ENCODE data around the gene PRRG2.
A peak's percentile ranks its signal among the peaks of the same experiment; 100 is the strongest.
"Not testable (repeated sequence)": the region's sequence is repeated elsewhere in the genome, so short reads cannot be mapped to it uniquely, and the experiment has no call there.

The PRRG2 gene

DNA sequence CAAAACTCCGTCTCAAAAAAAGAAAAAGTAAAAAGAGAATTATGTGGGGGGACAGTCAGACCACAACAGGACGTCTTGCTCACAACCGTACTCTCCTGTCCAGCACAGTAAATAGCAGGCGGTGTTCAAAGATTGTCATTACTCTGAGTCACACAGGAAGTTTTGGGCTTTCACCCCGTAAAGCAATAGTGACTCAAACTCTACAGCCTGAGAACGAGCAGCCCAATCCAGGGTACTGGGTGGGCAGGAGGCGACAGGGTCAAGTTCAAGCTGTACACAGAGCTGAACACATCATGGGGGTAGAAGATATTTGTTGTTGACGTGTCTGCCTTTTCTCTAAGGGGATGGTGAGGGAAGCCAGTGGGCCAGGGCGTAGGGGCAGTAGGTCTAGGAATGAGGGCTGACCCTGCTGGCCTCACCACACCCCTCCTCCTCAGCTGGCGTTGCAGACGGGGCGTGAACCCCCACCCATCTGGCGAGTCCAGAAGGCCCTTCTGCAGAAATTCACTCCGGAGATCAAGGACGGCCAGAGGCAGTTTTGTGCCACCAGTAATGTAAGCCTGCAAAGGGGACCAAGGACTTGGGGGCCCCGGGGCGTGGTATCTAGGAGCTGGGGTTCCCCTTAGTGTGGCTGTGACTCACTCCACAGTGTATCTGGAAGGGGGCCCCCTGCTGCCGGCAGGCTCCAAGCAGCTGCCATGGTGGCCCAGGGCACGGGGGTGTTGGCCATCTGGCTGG lies 33.1 kb downstream of the PRRG2 start:
- peak; percentile 68 for DNase-seq

DNA sequence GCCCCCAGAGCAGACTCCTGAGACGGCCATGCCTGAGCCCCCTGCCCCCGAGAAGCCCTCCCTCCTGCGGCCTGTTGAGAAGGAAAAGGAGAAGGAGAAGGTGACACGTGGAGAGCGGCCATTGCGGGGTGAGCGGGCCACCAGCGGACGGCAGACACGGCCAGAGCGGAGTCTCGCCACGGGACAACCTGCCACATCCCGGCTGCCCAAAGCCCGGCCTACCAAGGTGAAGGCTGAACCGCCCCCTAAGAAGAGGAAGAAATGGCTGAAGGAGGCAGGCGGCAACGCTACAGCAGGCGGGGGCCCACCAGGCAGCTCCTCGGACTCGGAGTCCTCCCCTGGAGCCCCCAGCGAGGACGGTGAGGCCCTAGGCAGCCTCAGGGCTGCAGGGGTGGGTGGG lies 34.7 kb downstream of the PRRG2 start:
- no peak for DNase-seq

DNA sequence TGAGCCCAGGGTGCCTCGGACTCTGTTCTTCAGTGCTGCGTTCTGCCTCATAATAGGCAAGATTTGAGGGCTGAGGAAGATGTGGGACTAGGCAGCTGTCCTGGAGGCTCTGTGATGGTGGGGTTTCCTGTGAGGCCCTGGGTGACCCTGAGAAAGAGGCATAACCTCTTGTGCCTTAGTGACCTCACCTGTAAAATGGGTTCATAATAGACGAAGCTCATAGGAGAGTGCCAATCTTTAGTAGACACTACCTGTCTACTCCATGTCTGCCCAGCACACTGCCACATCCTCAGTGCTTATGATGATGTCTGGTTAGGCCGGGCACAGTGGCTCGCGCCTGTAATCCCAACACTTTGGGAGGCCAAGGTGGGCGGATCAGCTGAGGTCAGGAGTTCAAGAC lies 35.4 kb downstream of the PRRG2 start:
- DNase-seq = no peak

DNA sequence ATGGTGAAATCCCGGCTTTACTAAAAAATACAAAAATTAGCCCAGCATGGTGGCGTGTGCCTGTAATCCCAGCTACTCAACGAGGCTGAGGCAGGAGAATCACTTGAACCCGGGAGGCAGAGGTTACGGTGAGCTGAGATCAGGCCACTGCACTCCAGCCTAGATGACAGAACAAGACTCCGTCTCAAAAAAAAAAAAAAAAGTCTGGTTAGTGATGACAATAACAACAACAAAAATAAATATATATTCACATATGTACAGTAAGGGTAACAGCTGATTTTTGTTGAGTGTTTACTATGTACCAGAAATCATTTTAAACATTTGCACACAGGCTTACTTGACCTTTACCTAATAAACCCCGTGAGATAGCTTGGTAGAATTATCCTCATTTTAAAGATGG lies 35.8 kb downstream of the PRRG2 start:
- DNase-seq = no peak

DNA sequence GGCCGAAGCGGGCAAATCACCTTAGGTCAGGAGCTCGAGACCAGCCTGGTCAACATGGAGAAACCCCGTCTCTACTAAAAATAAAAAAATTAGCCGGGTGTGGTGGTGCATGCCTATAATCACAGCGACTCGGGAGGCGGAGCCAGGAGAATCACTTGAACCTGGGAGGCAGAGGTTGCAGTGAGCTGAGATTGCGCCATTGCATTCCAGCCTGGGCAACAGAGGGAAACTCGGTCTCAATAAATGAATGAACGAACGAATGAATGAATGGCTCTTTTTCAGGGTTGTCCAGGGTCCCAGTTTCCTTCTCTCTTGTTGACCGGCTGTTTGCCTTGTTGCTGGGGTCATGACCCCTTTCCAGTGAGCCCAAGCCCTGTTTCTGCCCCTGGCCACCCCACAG lies 36.7 kb downstream of the PRRG2 start:
- not testable (repeated sequence) for DNase-seq

DNA sequence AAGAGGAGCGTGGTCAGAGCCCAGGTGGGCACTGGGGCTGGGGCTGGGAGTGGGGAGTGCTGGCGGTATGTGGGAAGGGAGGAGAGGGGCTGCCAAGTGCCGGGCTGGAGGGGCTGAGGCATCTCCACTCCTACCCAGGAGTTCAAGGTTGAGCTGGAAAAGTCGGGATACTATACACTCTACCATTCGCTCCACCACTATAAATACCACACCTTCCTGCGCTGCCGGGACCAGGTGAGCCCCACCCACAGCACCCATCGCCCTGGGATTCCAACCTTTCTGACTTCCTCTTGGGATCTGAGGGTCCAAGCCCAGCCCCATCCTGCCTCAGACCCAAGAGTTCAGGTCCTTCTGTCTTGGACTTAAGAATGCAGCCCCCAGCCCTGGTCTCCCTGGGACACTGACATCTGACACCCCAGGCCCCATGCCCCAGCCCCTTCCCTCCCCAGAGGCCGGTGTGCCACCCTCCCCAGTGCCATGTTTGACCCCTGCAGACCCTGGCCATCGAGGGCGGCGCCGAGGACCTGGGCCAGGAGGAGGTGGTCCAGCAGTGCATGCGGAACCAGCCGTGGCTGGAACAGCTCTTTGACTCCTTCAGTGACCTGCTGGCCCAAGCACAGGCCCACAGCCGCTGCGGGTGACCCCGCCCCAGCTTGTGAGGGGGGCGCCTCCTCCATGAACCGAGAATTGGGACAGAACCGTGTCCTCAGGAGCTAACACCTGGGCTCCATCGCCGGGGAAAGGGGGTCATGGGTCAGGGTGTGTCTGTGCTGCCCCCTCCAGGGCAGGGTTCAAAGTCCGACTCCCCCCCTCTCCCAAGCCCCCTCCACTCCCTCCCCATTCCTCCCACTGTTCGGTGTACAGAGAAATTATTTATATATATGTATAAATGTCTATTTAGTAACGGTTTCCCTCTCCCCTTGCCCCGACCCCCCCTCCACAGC lies 44.1 kb downstream of the PRRG2 start:
- no peak for DNase-seq

DNA sequence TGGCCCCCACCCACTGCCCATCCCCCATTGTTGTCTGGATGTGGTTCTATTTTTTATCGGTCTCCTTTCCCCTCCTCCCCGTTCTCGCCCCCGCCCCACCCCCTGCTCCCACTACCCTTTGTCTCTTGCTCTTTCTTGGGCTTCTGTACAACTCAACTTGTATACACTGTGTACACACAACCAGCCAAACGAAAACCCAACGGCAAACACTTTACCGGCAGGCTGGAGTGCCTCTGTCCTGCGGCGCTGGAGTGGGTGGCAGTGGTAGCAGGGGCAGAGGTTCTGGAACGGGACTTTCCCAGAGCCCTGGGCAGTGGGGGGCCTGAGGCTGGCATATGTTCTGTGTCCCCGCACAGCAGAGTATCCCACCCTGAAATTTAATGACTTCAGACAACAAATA lies 45.1 kb downstream of the PRRG2 start:
- DNase-seq = no peak

DNA sequence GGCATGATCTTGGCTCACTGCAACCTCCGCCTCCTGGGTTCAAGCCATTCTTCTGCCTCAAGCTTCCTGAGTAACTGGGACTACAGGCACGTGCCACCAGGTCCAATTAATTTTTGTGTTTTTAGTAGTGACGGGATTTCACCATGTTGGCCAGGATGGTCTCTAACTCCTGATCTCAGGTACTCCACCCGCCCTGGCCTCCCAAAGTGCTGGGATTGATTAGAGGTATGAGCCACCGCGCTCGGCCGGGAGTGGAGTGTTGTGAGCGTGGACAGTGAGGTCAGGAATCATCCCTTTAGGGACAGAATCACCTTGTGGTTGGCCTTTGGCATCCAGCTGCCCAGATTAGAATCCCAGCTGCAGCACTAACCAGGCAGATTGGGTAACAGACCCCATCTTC lies 48.5 kb downstream of the PRRG2 start:
- DNase-seq = no peak

DNA sequence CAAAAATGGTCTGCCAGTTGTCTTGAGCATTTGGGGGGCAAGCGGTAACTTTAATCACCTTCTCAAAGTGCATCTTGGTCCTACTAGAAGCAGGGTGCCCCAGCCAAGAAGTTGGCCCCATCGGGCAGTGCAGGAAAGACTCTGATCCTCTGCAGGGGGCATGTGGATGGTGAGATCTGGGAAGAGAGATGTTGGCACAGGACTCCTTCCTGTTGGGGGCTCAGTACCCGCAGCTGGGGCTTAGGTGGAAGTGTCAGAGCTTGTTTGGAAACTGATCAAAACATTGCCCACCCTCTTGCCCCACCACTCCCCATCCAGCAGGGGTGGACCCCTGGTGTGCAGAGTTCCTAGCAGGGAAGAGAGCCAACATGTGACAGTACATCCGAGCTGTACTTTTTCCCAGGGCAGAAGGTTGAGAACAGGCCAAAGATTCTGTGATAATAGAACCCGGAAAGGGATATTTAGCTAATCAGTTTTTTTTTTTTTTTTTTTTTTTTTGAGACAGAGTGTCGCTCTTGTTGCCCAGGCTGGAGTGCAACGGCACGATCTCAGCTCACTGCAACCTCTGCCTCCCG lies 50.0 kb downstream of the PRRG2 start:
- no peak for DNase-seq

DNA sequence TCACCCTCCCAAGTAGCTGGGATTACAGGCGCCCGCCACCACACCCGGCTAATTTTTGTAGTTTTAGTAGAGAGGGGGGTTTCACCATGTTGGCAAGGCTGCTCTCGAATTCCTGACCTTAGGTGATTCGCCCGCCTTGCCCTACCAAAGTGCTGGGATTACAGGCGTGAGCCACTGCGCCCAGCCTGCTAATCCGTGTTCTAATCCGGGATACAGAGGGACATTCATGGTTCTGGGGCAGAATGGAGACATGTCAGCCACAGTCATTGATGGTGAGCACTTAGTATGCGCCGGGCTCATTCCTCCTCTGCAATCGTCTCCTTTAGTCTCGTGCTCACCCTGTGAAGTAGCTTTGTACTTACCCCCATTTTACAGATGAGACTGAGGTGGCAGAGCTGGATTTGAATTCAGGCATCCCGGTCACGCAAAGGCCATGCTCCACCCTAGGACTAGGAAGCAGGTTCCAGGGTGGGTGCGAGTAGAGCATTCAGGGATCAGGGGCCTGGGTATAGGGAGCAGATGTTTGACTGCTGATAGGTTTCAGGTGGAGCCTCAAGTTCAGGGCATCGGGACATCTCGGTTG lies 50.6 kb downstream of the PRRG2 start:
- no peak for DNase-seq

DNA sequence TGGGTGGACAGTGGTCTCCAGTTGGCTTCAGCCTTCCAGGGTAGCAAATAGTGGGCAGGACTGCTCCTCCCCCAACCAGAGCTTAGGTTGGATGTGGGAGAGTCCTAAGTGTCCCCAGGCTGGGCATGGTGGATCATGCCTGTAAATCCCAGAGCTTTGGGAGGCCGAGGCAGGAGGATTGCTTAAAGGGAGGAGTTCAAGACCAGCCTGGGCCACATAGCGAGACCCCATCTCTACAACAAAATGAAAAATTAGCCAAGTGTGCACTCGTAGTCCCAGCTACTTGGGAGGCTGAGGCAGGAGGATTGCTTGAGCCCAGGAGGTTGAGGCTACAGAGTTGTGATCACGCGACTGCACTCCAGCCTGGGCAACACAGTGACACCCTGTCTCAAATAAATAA lies 51.5 kb downstream of the PRRG2 start:
- DNase-seq = no peak

DNA sequence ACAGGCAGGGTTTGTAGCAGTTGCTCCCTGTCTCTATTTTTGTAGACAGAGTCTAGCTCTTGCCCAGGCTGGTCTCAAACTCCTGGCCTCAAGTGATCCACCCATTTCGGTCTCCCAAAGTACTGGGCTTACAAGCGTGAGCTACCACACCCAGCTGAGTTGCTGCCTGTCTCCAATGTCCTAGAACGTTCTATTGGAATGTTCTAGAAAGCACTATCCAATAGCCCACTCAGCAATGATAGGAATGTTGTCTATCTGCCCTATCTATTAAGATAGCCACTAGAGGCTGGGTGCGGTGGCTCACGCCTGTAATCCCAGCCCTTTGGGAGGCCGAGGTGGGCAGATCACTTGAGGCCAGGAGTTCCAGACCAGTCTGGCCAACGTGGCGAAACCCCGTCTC lies 52.2 kb downstream of the PRRG2 start:
- not testable (repeated sequence) for DNase-seq

DNA sequence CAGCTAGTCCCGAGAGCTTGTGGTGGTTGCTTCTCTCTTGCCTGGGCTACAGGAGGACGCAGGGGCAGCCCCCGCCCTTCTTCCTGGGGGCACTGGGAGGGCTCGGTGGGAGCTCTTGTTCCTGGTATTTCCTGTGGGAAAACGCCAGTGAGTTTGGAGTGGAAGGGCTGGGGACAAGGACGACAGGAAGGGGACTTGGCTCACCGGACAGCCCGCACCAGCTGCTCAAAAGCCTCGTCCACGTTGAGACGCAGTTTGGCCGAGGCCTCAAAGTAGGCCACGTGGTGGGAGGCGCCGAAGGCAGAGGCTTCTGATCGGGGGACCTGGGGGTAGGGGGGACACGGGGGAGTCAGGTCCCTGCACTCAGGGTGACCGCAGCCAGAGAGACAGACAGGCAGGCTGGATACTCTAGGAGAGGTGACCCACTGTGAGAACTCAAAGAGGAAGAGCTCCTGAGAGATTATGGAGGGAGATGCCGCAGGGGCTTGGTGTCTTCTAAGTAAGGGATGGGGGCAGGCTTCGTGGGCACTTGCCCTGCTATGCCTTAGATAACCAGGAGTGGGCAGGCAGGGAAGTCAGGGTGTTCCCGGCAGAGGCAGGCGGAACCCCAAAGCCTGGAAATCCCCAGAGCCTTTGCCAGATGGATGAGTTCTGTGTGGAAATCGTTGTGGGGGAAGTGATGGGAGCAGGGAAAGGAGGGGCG lies 54.6 kb downstream of the PRRG2 start:
- no peak for DNase-seq

DNA sequence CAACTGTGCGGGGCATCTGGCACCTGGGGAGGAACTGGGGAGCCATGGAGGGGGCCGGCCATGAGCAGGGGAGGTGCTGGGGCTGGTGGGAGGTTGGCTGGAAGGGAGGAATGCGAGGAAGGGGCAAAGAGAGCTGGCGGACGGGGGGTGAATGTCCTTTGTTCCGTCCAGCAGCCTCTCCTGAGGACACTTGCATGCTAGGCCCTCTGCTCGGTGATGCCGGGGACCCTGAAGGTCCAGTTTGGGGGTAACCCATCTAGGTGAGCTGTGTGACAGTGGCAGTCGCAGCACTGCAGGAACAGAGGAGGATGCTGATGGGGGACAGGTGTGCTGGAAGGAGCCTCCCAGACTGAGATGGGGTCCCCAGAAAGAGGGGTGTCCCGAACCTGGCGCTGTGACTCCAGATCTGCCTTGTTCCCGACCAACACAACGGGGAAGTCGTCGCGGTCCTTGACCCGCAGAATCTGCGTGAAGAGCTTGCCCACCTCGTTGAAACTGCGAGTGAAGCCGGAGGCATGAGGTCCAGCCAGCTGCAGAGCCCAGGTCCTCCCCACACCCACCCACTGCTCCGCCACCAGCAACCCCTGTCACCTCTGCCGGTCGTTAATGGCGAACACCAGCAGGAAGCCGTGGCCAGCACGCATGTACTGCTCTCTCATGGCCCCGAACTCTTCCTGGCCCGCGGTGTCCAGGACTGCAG lies 55.3 kb downstream of the PRRG2 start:
- DNase-seq = no peak

DNA sequence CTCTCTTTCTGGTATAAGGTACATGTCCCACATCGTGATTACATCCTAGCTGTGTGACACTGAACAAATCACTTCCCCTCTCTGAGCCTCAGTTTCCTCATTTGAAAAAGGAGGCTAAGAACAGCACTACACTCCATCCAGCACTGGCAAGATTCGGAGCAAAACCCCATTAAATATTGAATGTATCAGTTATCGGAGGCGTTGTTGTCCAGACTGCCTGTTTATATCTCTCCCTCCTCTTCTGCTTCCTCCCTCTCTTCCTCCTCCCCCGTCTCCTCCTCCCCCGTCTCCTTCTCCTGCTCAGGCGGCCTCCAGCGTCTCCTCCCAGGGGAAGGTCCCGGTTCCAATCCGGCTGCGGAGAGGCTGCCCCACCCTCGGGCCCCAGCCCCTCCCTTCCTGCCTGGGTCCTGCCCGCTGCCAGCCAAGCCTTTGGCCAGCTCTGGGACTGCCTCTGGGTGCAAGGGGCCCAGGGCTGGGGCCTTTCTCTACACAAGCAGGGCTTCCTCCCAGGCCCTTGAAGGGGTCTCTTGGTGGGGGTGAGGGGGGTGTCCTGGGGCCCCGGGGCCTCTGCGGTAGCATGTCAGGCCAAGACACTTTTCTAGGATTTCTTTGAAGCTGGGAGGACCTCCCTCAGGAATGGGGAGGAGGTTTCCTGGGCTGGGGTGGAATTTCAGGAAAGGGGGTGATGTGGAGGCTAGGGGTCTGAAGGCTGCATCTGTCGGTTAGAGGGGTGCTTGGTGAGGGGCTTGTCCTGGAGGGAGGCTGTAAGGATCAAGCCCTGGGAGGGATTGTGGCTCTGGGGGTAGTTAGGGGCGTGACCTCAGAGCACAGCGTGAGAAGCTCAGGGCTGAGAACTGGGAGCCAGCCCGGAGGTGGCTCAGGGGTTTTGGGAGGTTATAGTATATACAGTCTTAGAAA lies 57.0 kb downstream of the PRRG2 start:
- no peak for DNase-seq

DNA sequence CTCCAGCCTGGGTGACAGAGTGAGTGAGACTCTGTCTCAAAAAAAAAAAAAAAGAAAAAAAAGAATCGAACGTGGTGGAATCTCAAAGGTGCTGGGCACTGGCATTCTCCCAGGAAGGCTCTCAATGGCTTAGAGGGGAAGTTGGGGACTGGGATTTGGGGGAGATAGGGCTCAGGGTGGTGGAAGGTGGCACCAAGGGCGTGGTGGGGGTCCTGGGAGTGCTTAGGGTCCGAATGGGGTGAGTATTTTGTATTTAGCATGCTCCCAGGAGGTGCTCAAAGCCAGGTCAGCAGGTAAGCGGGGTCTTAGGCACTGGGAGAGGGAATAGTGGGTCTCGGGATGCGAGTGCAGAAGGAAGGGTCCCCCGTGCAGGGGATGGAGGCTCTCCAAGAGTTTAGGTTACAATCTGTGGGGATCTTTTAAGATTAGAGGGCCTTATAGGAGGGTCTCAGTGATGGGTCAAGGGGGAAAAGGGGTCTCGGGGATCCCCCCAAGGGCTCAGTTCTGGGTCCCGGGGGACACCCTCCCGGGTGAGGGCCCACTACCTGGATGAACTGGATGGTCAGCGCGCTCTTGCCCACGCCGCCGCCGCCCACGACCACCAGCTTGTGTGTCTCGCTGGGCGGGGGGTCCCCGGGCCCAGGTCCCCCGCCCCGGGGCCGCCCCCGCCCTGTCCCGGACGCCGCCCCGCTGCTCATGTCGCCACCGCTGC lies 58.4 kb downstream of the PRRG2 start:
- DNase-seq = no peak

DNA sequence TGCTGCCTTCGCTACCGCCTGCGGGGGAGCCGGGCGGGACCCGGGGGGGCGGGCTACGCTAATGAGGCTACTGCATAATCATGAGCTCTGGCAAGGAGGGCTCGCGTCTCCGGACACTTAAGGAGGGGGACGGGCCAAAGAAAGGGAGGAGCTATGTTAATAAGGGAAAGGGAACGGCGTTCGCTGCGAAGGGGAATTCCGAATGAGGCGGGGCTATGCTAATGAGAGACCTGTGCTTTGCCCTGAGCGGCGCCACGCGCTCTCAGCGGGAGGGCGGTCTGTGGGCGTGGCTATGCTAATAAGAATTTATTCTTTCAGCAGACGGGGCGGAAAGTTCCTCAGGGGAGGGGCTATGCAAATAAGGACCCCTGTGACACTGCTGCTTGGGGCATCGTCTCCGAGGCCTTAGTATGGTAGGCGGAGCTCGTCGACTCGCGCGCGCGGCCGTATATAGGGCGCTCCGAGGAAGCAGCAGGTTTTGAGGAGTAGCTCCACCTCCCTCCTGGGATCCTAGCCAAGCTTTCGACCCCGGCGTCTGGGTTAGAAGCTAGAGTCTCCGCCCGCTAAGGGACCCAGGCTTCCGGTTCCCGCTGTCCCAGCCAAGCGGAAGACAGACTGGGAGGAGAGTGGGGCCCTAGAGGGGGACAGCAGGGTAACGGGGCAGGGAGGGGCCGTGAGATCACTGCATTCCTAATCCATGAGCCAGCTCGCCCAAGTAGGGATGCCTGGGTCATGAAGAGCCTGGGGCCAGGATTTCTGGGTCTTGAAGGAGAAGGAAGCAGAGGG lies 59.2 kb downstream of the PRRG2 start, which contains the start of gene RRAS:
Gene RRAS (minus strand): TSS at position 31 of the 786 bp plus-strand sequence. CDS start 45 bp downstream, outside the sequence.
- DNase-seq = peak; percentile 100
